ENCODE results near the gene LRP1B. TPM values are rescaled to one million over a fixed set of nuclear protein-coding genes. Genes with fewer than 3 reads are reported as not detected.

LRP1B gene
- total and polyA plus RNA-seq, 4 donors = 0.01 to 0.84 (median 0.17) TPM

DNA sequence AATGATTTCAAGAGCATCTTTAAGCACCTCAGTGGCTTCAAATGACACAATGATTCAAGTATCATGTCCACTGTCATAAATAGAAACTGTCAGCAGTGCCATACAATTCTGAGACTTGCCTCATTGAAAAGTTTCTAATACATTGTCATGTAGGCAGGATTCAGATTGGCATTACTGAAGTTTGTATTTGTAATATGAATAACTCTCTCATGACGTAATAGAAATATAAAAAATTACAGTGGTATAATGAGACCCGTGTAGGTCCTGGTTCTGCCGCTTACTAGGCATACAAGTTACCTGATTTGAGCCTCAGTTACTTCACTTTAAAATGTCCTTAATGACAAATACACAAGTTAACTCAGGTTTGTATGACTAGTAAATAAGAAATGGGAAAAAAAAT is 1814.5 kb downstream of the LRP1B start:
- TF ChIP-seq RAD21 (IDR thresholded peaks at IDR 0.05) = no peak
- TF ChIP-seq EGR1 (IDR thresholded peaks at IDR 0.05; ENCODE audit: low read depth in 2 of 2) = no peak
- TF ChIP-seq GABPA (IDR thresholded peaks at IDR 0.05 in 1 of 2, conservative IDR thresholded peaks at IDR 0.05 in 1 of 2) = no peak
- TF ChIP-seq RXRA (IDR thresholded peaks at IDR 0.05) = no peak
- TF ChIP-seq NR2F2 (IDR thresholded peaks at IDR 0.05) = no peak
- TF ChIP-seq HNF4A (conservative IDR thresholded peaks at IDR 0.05) = no peak
- no peak for TF ChIP-seq HNF4G (IDR thresholded peaks at IDR 0.05)
- TF ChIP-seq, protein P1, sequence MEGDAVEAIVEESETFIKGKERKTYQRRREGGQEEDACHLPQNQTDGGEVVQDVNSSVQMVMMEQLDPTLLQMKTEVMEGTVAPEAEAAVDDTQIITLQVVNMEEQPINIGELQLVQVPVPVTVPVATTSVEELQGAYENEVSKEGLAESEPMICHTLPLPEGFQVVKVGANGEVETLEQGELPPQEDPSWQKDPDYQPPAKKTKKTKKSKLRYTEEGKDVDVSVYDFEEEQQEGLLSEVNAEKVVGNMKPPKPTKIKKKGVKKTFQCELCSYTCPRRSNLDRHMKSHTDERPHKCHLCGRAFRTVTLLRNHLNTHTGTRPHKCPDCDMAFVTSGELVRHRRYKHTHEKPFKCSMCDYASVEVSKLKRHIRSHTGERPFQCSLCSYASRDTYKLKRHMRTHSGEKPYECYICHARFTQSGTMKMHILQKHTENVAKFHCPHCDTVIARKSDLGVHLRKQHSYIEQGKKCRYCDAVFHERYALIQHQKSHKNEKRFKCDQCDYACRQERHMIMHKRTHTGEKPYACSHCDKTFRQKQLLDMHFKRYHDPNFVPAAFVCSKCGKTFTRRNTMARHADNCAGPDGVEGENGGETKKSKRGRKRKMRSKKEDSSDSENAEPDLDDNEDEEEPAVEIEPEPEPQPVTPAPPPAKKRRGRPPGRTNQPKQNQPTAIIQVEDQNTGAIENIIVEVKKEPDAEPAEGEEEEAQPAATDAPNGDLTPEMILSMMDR (IDR thresholded peaks at IDR 0.05; ENCODE audit: low read depth, low read length, missing input control) = no peak
- no peak for TF ChIP-seq FOXA2 (IDR thresholded peaks at IDR 0.05)
- no peak for TF ChIP-seq TAF1 (conservative IDR thresholded peaks at IDR 0.05)
- no peak for TF ChIP-seq JUND (IDR thresholded peaks at IDR 0.05)
- TF ChIP-seq, protein P2, sequence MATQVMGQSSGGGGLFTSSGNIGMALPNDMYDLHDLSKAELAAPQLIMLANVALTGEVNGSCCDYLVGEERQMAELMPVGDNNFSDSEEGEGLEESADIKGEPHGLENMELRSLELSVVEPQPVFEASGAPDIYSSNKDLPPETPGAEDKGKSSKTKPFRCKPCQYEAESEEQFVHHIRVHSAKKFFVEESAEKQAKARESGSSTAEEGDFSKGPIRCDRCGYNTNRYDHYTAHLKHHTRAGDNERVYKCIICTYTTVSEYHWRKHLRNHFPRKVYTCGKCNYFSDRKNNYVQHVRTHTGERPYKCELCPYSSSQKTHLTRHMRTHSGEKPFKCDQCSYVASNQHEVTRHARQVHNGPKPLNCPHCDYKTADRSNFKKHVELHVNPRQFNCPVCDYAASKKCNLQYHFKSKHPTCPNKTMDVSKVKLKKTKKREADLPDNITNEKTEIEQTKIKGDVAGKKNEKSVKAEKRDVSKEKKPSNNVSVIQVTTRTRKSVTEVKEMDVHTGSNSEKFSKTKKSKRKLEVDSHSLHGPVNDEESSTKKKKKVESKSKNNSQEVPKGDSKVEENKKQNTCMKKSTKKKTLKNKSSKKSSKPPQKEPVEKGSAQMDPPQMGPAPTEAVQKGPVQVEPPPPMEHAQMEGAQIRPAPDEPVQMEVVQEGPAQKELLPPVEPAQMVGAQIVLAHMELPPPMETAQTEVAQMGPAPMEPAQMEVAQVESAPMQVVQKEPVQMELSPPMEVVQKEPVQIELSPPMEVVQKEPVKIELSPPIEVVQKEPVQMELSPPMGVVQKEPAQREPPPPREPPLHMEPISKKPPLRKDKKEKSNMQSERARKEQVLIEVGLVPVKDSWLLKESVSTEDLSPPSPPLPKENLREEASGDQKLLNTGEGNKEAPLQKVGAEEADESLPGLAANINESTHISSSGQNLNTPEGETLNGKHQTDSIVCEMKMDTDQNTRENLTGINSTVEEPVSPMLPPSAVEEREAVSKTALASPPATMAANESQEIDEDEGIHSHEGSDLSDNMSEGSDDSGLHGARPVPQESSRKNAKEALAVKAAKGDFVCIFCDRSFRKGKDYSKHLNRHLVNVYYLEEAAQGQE (IDR thresholded peaks at IDR 0.05) = no peak
- TF ChIP-seq, protein P3, sequence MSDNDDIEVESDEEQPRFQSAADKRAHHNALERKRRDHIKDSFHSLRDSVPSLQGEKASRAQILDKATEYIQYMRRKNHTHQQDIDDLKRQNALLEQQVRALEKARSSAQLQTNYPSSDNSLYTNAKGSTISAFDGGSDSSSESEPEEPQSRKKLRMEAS (IDR thresholded peaks at IDR 0.05) = no peak
- TF ChIP-seq SP1 (IDR thresholded peaks at IDR 0.05) = no peak
- no peak for TF ChIP-seq YY1 (IDR thresholded peaks at IDR 0.05)
- TF ChIP-seq, protein P4, sequence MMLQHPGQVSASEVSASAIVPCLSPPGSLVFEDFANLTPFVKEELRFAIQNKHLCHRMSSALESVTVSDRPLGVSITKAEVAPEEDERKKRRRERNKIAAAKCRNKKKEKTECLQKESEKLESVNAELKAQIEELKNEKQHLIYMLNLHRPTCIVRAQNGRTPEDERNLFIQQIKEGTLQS (IDR thresholded peaks at IDR 0.05) = no peak
- TF ChIP-seq ZBTB33 (IDR thresholded peaks at IDR 0.05) = no peak
- TF ChIP-seq FOXA1 (IDR thresholded peaks at IDR 0.05) = no peak
- H3K4me1 ChIP-seq (ENCODE audit: control insufficient read depth in 4 of 4, insufficient read depth in 4 of 4, low read length in 3 of 4) = no peaks in the 10 kb centered on the region
- H3K36me3 ChIP-seq (ENCODE audit: control insufficient read depth in 4 of 4, insufficient read depth in 3 of 4, low read depth in 1 of 4, low read length in 3 of 4) = no peaks in the 10 kb centered on the region
- no peak for DNase-seq (ENCODE audit: low spot score)
- H3K9ac ChIP-seq (ENCODE audit: low read depth in 1 of 2, low read length in 2 of 2) = no peak overlapping the region
- H3K27me3 ChIP-seq (ENCODE audit: control insufficient read depth in 4 of 4, insufficient read depth in 4 of 4, low read length in 3 of 4) = no peaks in the 10 kb centered on the region
- 85% methylated on average over 3 of the region's 3 CpGs for WGBS
- H3K9me3 ChIP-seq (ENCODE audit: control insufficient read depth in 4 of 4, low read length in 3 of 4) = no peaks in the 10 kb centered on the region
- H3K4me3 ChIP-seq (ENCODE audit: low read depth in 1 of 3, low read length in 3 of 3) = no peak overlapping the region
- no peak overlapping the region for H3K27ac ChIP-seq (ENCODE audit: low read depth in 1 of 2, low read length in 2 of 2)
